Stimulated activated CD4-positive, alpha-beta T cell treated with anti-CD3 and anti-CD28 coated beads, Interleukin-12 subunit alpha, Interleukin-12 subunit beta, amount 100 ng/mL, for 4 hours (primary cell): ENCODE results near the gene KAZN.
"Not testable (repeated sequence)": the region's sequence is repeated elsewhere in the genome, so short reads cannot be mapped to it uniquely, and the experiment has no call there.

Experiments
- DNase-seq: peaks from one replicate; pipeline ENCODE4 v3.0.0-alpha.2; 2020

Gene KAZN

DNA sequence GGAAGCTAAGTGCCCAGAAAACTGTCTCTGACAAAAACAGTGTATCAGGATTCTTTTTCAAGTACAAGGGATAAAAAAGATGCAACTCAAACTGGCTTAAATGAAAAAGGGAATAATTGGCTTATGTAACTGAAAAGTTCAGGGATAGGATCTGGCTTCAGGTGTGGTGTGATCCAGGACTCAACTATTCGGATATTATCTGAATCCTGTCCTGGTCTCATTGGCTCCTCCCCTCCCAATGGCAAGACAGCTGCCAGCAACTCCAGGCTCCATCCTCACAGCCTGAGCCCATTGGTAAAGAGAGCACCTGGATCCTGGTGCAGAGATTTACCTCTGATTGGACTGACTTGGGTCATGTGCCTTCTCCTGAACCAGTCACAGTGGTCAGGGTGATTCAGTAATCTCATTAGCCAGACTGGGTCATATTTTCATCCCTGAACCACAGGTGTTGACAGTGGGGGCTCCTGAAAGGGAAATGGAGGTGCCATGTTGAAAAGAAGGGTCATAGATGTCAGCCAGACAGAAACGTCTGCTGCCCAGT lies 349.7 kb downstream of the KAZN start:
- no peak for DNase-seq

- no peak for DNase-seq
Measured at GRCh38 chr1:14949270-14949835, 350.9 kb downstream of the KAZN start.

GRCh38 chr1:14949836-14950713 lies 351.6 kb downstream of the KAZN start:
- DNase-seq = no peak

DNA sequence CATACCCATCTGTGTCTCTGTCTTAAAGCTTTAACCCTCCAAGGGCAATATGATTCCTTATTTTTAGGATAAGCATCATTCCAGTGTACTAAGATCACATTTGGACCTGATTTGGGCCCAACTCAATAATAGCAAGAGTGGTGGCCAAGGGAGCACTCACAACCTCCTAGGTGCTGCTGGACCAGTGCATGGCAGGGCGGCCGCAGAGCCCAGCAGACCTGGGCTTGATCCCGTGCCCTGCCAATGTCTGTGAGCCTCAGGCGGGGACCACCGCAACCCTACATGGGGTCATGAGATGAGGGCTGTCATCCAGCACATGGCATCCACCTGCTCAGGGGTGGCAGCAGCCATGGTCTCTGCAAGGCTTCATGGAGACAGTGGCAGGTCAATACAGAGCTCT lies 353.3 kb downstream of the KAZN start:
- no peak for DNase-seq

GRCh38 chr1:14952626-14953314 lies 354.3 kb downstream of the KAZN start:
- no peak for DNase-seq

DNA sequence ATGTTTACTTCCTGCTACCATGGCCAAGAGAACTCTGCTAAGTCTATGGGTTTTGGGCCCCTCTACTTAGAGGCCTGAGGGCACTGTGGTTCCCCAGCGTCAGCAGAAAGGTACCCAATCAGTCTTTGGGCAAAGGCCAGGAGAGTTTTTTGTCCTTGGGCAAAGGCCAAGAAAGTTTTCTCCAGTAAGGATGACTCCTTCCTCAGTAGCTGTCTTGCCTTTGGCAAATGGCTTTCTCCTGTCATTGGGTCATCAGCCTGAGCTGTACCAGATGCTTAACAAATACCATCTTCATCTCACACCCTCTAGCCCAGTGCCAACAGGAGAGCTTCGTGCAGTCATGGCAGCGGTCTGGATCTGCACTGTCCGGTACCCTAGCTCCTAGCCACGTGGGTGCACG lies 355.7 kb downstream of the KAZN start:
- DNase-seq = no peak

DNA sequence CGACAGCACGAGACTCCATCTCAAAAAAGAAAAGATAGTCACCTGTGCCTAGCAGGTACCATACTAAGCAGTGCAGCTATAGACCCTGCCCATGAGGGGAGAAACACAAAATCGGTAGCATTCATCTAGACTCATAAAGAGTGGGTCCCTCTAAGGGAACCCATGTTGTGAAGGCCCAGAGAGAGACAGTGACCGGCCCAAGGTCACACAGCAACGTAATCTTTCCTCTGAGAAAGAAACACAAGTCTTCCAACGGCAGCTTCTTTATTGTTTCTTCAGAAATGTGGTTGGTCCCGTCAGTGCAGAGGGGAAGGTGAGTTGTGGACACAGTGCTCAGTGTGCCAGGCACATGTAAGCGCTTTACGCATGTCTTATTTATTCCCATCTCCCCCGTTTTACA lies 356.4 kb downstream of the KAZN start:
- DNase-seq = no peak

DNA sequence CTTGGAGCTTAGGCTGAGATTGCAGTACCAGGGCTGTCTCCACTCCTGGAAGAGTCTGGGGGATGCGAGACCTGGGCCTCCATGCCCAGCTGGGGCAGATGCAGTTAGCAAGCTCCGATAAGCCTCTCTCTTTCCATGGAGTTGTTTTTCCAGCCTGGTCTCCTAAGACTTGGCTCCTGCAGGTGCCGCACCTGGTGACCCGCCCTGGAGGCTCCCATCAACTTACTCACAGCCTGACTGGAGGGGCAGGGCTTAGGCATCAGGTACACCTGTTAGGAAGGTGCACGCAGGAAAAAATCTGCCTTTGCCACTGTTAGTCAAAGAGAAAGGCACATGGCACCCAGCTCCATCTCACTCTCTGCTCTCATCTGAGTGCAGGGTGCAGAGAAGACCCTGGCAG lies 356.9 kb downstream of the KAZN start:
- no peak for DNase-seq

DNA sequence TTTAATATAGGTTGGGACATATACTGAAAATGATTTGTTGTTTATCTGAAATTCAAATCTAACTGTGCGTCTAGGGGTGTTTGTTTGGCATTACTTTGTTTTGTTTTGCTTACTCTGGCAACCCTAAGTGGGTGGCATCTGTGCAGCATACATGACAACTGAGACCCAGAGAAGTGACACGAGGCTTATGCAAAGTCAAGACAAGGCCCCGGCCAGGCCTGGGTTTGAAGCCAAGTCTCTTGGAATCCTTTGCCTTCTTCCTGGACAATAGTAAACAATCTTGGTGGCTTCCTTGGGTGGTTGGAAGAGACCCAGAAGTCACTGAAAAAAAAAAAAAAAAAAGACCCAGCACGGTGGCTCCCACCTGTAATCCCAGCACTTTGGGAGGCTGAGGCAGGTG lies 357.5 kb downstream of the KAZN start:
- no peak for DNase-seq

DNA sequence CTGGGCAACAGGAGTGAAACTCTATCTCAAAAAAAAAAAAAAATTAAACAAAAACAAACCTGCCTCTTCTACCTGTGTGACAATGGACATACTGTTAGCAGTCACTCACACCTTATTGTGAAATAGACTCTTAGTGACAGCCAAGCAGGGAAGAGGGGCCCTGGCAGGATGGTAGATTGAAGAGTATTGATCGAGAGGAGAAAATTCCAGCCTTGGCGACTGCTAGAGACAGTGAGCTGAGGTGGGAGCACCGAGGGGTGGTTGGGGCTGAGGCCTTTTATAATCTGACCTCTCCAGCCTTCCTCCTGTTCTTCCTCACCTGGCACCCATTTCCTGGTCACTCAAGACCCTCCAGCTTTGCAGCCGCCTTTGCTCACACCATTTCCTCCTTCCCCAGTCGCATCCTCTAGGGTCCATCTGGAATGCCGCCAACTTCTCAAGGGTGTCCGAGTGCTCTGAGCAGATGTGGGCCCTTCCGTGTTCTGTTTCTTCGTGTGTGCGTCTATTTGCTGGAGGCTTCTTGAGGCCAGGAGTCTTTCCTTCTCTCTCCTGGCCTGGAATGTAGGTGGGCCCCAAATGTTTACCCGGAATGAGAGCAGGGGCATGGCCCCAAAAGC lies 358.2 kb downstream of the KAZN start:
- DNase-seq = no peak

- DNase-seq = no peak
Measured at GRCh38 chr1:14957375-14958098, 359.1 kb downstream of the KAZN start.

- no peak for DNase-seq
Measured at GRCh38 chr1:14958249-14959058, 360.0 kb downstream of the KAZN start.

GRCh38 chr1:14959059-14959694 lies 360.7 kb downstream of the KAZN start:
- no peak for DNase-seq

DNA sequence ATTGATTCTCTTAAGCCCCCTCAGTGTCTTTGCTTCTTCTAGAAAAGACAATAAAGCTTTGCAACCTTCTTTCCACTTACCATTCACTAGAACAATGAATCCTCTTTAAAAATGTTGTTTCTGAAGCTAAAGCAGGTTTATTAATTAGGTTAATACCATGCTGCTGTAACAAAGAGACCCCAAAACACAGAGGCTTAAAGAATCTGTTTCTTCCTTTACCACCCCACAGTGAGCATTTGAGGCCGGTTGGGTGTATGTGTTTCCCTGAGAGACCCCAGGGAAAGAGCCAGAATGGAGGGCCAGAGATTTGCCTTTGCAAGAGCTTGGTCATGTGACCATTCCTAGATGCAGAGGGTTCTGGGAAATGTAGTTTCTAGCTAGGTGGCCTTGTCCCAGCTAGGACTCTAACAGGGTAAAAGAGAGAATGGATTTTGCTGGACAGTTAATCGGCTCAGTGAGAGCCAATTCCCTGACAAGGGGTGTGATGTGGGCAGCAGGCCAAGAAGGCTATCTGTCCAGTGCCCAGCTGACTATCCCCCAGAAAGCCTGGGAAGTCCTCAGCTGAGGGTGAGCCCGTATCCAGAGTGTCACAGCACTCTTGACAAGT lies 363.3 kb downstream of the KAZN start:
- no peak for DNase-seq

DNA sequence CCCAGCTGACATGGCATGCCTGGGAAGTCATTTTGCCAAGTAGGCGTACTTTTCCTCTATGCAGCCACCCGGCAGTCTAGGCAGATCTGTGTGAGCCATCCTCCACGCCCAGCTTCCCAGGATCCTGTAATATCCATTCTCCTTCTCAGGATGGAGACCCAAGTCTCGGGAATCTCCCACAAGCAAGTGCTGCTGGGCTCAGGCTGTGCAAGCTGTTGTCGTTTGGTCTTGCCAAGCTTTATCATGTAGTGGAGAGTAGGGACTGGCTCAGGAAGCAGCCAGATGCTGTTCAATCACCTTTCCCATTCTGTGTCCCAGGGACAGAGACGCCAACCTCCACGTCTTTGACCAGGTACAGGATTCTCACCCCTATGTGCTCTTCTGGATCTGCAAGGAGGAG lies 363.9 kb downstream of the KAZN start:
- no peak for DNase-seq

GRCh38 chr1:14963791-14964710 lies 365.6 kb downstream of the KAZN start:
- not testable (repeated sequence) for DNase-seq

- DNase-seq = no peak
Measured at GRCh38 chr1:14964711-14965055, 366.2 kb downstream of the KAZN start.

- no peak for DNase-seq
Measured at GRCh38 chr1:14968251-14968851, 369.9 kb downstream of the KAZN start.

- DNase-seq = peak; percentile 3
Measured at GRCh38 chr1:14969006-14969405, 370.5 kb downstream of the KAZN start.
